Measurements from ENCODE around the gene IFT52. TPM values are rescaled to one million over a fixed set of nuclear protein-coding genes. Genes with fewer than 3 reads are reported as not detected.

Gene IFT52
- total RNA-seq, 2 donors from 2014 or later = 21.3 to 25.4 TPM

GRCh38 chr20:43686820-43687219 is 96.1 kb downstream of the IFT52 start:
- no peak for DNase-seq (ENCODE audit: low spot score)
- TF ChIP-seq CTCF (IDR thresholded peaks at IDR 0.05) (no peak), POLR2A (IDR thresholded peaks at IDR 0.05) (no peak), POLR2AphosphoS5 (IDR thresholded peaks at IDR 0.05) (no peak)
- Histone ChIP-seq H3K27me3 (replicated peaks; ENCODE audit: insufficient read depth) (no peaks in the 10 kb centered on the region), H3K27ac (no peak overlapping the region), H3K4me1 (replicated peaks) (no peaks in the 10 kb centered on the region), H3K4me3 (no peak overlapping the region), H3K9me3 (no peaks in the 10 kb centered on the region), H3K36me3 (no peaks in the 10 kb centered on the region)
- intact Hi-C loops (cut with DNase I) = no loop called here
- WGBS = 94% methylated on average over 13 of the region's 13 CpGs

GRCh38 chr20:43689165-43689564 is 98.4 kb downstream of the IFT52 start:
- DNase-seq (ENCODE audit: low spot score) = no peak
- intact Hi-C loops (cut with DNase I) = no loop called here
- H3K27me3 ChIP-seq (replicated peaks; ENCODE audit: insufficient read depth) = no peaks in the 10 kb centered on the region
- no peak overlapping the region for H3K4me3 ChIP-seq
- no peaks in the 10 kb centered on the region for H3K4me1 ChIP-seq (replicated peaks)
- no peaks in the 10 kb centered on the region for H3K36me3 ChIP-seq
- H3K9me3 ChIP-seq = no peaks in the 10 kb centered on the region
- 88% methylated on average over 4 of the region's 4 CpGs for WGBS
- no peak for TF ChIP-seq CTCF (IDR thresholded peaks at IDR 0.05)
- TF ChIP-seq POLR2A (IDR thresholded peaks at IDR 0.05) = no peak
- no peak for TF ChIP-seq POLR2AphosphoS5 (IDR thresholded peaks at IDR 0.05)
- H3K27ac ChIP-seq = no peak overlapping the region

GRCh38 chr20:43690943-43691598 is 100.3 kb downstream of the IFT52 start:
- H3K27me3 ChIP-seq (replicated peaks; ENCODE audit: insufficient read depth) = no peaks in the 10 kb centered on the region
- H3K36me3 ChIP-seq = no peaks in the 10 kb centered on the region
- DNase-seq (ENCODE audit: low spot score) = no peak
- H3K4me3 ChIP-seq = no peak overlapping the region
- H3K4me1 ChIP-seq (replicated peaks) = no peaks in the 10 kb centered on the region
- TF ChIP-seq POLR2A (IDR thresholded peaks at IDR 0.05) (no peak), POLR2AphosphoS5 (IDR thresholded peaks at IDR 0.05) (no peak), CTCF (IDR thresholded peaks at IDR 0.05) (no peak)
- no peak overlapping the region for H3K27ac ChIP-seq
- H3K9me3 ChIP-seq = no peaks in the 10 kb centered on the region
- WGBS = 92% methylated on average over 9 of the region's 9 CpGs
- intact Hi-C loops (cut with DNase I) = no loop called here

DNA sequence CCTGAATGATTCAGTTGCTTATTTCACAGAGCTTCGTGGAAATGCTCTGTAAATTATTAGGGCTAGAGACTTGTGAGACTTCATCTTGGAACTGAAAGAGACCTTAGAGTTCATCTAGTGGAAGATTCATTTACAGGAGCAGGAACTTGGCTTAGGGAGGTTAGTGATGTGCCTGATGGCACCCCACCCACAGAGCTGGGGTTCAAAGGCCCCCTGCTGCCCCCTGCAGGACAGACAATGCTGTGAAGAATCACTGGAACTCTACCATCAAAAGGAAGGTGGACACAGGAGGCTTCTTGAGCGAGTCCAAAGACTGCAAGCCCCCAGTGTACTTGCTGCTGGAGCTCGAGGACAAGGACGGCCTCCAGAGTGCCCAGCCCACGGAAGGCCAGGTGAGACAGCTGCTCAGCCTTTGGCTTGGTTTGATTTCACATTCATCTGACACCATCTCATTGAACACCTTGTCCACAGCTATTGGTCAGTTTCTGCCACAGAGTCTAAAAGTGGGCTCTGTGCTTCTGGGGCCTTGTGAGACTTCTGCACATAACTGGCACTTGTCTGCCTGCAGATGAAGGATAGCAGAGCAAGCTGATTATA is 101.3 kb downstream of the IFT52 start:
- WGBS = 89% methylated on average over 5 of the region's 5 CpGs
- TF ChIP-seq POLR2A (IDR thresholded peaks at IDR 0.05) = no peak
- TF ChIP-seq POLR2AphosphoS5 (IDR thresholded peaks at IDR 0.05) = no peak
- peak in 3 of 4 experiments; percentile 18 to 32 (median 18) for TF ChIP-seq CTCF (IDR thresholded peaks at IDR 0.05)
- Histone ChIP-seq H3K36me3 (no peaks in the 10 kb centered on the region), H3K4me3 (no peak overlapping the region), H3K4me1 (replicated peaks) (no peaks in the 10 kb centered on the region), H3K27ac (no peak overlapping the region), H3K27me3 (replicated peaks; ENCODE audit: insufficient read depth) (no peaks in the 10 kb centered on the region), H3K9me3 (no peaks in the 10 kb centered on the region)
- intact Hi-C loops (cut with DNase I) = no loop called here
- no peak for DNase-seq (ENCODE audit: low spot score)

DNA sequence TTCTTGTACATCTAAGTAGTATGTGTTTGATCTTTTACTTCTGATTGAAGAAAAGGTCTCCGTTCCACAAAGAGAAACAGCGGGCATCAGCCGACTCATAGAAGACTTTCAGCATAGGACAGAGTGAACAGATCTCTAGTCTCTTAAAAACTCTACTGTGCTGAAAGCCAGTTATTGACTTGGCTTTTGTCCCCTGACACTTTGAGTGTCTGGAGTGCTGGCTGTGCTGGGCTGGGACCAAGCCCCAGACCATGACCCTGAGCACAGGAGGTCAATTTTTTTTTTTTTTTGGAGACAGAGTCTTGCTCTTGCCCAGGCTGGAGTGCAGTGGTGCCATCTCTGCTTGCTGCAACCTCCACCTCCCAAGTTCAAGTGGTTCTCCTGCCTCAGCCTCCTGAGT is 104.0 kb downstream of the IFT52 start:
- no peak for DNase-seq (ENCODE audit: low spot score)
- H3K4me1 ChIP-seq (replicated peaks) = no peaks in the 10 kb centered on the region
- H3K27ac ChIP-seq = no peak overlapping the region
- no peaks in the 10 kb centered on the region for H3K9me3 ChIP-seq
- H3K36me3 ChIP-seq = no peaks in the 10 kb centered on the region
- TF ChIP-seq POLR2AphosphoS5 (IDR thresholded peaks at IDR 0.05) (no peak), POLR2A (IDR thresholded peaks at IDR 0.05) (no peak), CTCF (IDR thresholded peaks at IDR 0.05) (no peak)
- no peaks in the 10 kb centered on the region for H3K27me3 ChIP-seq (replicated peaks; ENCODE audit: insufficient read depth)
- WGBS = 91% methylated on average over 3 of the region's 3 CpGs
- intact Hi-C loops (cut with DNase I) = no loop called here
- H3K4me3 ChIP-seq = no peak overlapping the region
